HCT116 (cell line): Measurements from ENCODE around the gene EDDM13. TPM values are rescaled to one million over a fixed set of nuclear protein-coding genes. Genes with fewer than 3 reads are reported as not detected.

ENCODE experiments used
- ATAC-seq: fragments of 200-7000 bp; cut with Tn5 transposase; 2 replicates; pipeline ENCODE4 v1.9.1; 2020; ENCODE audit warnings: mild to moderate bottlenecking, moderate library complexity
- BruUV-seq: library from RNA; stranded (reverse); fragments of 400-500 nt; replicated peaks from 2 replicates; lab custom pipeline; 2021; lab: Mats Ljungman, UMichigan
- CTCF ChIA-PET: fragments of 300-600 bp; sonication (Branson Sonifier 250); formaldehyde crosslinking; loops from one replicate; lab custom pipeline; 2021; ENCODE audit warnings: antibody characterized with exemption; lab: Charles Lee
- POLR2A ChIA-PET: fragments of 300-600, 350-600 bp; sonication (Branson Sonifier 250); formaldehyde crosslinking; loops from one replicate; lab custom pipeline; 2021; ENCODE audit warnings: antibody characterized with exemption; lab: Charles Lee
- RAD21 ChIA-PET, 2 experiments: fragments of 300-600 bp; sonication (Branson Sonifier 250); formaldehyde crosslinking; loops; one replicate each; lab custom pipeline; 2023; ENCODE audit warnings: low total read pairs in 2 of 2; ENCODE audit not compliant: uncharacterized antibody in 2 of 2, unreplicated experiment in 2 of 2, low non-redundant PET in 1 of 2; lab: Charles Lee
- DNase-seq: peaks from one replicate; pipeline ENCODE4 v3.0.0-alpha.2; 2010; ENCODE audit warnings: low read depth, low spot score
- H2AFZ ChIP-seq: fragments of 200-600 bp; shearing (Covaris generic), sonication (generic); 2 replicates; pipeline ENCODE4 v1.6.1; 2017; ENCODE audit warnings: low read depth, mixed run types, mixed read lengths, antibody characterized with exemption, low read length; ENCODE audit not compliant: poor library complexity, severe bottlenecking
- H3K27ac ChIP-seq: 2 replicates; pipeline ENCODE4 v1.5.1; 2012; ENCODE audit warnings: low read depth, low read length
- H3K27me3 ChIP-seq: fragments of 200-600 bp; sonication (generic); 2 replicates; pipeline ENCODE4 v1.6.1; 2016; ENCODE audit warnings: mixed run types, low read length, mixed read lengths; ENCODE audit not compliant: insufficient read depth
- H3K36me3 ChIP-seq, 2 experiments: fragments of 200-500 bp in 1 of 2; fragments of 200-600 bp in 1 of 2; sonication (Bioruptor generic) in 1 of 2; sonication (generic) in 1 of 2; 2 replicates each; pipeline versions ENCODE4 v1.5.1 to v1.6.1; 2014 to 2016; ENCODE audit warnings: low read length in 2 of 2, inconsistent platforms in 1 of 2, mixed read lengths in 1 of 2, mixed run types in 1 of 2; ENCODE audit not compliant: insufficient read depth in 2 of 2, control insufficient read depth in 1 of 2
- H3K4me1 ChIP-seq, 2 experiments: fragments of 200-600 bp in 1 of 2; sonication (generic) in 1 of 2; 2 replicates each; pipeline versions ENCODE4 v1.5.1 to v1.6.1; 2012 to 2017; ENCODE audit warnings: low read length in 2 of 2, inconsistent platforms in 1 of 2, mild to moderate bottlenecking in 1 of 2, mixed read lengths in 1 of 2, mixed run types in 1 of 2, moderate library complexity in 1 of 2; ENCODE audit not compliant: insufficient read depth in 2 of 2, control insufficient read depth in 1 of 2
- H3K4me2 ChIP-seq: fragments of 200-600 bp; sonication (generic); 2 replicates; pipeline ENCODE4 v1.6.1; 2017; ENCODE audit warnings: mixed run types, low read length, mixed read lengths
- H3K4me3 ChIP-seq, 2 experiments: fragments of 200-600 bp in 1 of 2; sonication (generic) in 1 of 2; replicated peaks in 1 of 2; 2 replicates each; pipeline ENCODE4 v1.5.1; 2011 to 2016; ENCODE audit warnings: low read length in 2 of 2, control low read depth in 1 of 2, low read depth in 1 of 2, mild to moderate bottlenecking in 1 of 2, mixed read lengths in 1 of 2, mixed run types in 1 of 2
- H3K79me2 ChIP-seq: fragments of 200-600 bp; sonication (generic); 2 replicates; pipeline ENCODE4 v1.6.1; 2017; ENCODE audit warnings: mild to moderate bottlenecking, mixed run types, low read length, moderate library complexity, mixed read lengths; ENCODE audit not compliant: insufficient read depth
- H3K9ac ChIP-seq: fragments of 200-600 bp; sonication (generic); 2 replicates; pipeline ENCODE4 v1.6.1; 2016; ENCODE audit warnings: low read length, mixed read lengths
- H3K9me2 ChIP-seq: fragments of 200-600 bp; sonication (generic), shearing (Covaris generic); 2 replicates; pipeline ENCODE4 v1.6.1; 2017; ENCODE audit warnings: mixed run types, mild to moderate bottlenecking, moderate library complexity; ENCODE audit not compliant: insufficient read depth
- H3K9me3 ChIP-seq, 2 experiments: fragments of 200-500 bp in 1 of 2; fragments of 200-600 bp in 1 of 2; sonication (Bioruptor generic) in 1 of 2; sonication (generic) in 1 of 2; 2 replicates each; pipeline ENCODE4 v1.6.1; 2014 to 2017; ENCODE audit warnings: low read length in 2 of 2, mixed read lengths in 2 of 2, inconsistent platforms in 1 of 2, low read depth in 1 of 2, mild to moderate bottlenecking in 1 of 2, mixed run types in 1 of 2, moderate library complexity in 1 of 2; ENCODE audit not compliant: control insufficient read depth in 1 of 2, insufficient read depth in 1 of 2
- H4K20me1 ChIP-seq: fragments of 200-600 bp; sonication (generic), shearing (Covaris generic); 2 replicates; pipeline ENCODE4 v1.6.1; 2017; ENCODE audit warnings: mixed run types, mild to moderate bottlenecking, moderate library complexity; ENCODE audit not compliant: insufficient read depth
- CBX3 ChIP-seq: IDR thresholded peaks from 2 replicates; pipeline ENCODE4 v1.6.1; 2012; ENCODE audit warnings: low read depth
- CEBPB ChIP-seq: IDR thresholded peaks from 2 replicates; pipeline ENCODE4 v1.6.1; 2012; ENCODE audit warnings: low read depth
- ELF1 ChIP-seq: IDR thresholded peaks from 2 replicates; pipeline ENCODE4 v1.6.1; 2012; ENCODE audit warnings: low read depth, borderline replicate concordance
- EZH2phosphoT487 ChIP-seq: fragments of 200-600 bp; IDR thresholded peaks from 2 replicates; pipeline ENCODE4 v1.6.1; 2018; ENCODE audit warnings: antibody characterized with exemption, borderline replicate concordance
- FOSL1 ChIP-seq: IDR thresholded peaks from 2 replicates; pipeline ENCODE4 v1.6.1; 2012; ENCODE audit warnings: low read depth
- POLR2A ChIP-seq: IDR thresholded peaks from 2 replicates; pipeline ENCODE4 v1.7.0; 2011; ENCODE audit warnings: borderline replicate concordance; ENCODE audit not compliant: insufficient read depth, insufficient read length; ENCODE audit errors: extremely low read depth
- POLR2AphosphoS5 ChIP-seq: IDR thresholded peaks from 2 replicates; pipeline ENCODE4 v1.6.1; 2011; ENCODE audit warnings: mild to moderate bottlenecking, low read depth, low read length, moderate library complexity
- REST ChIP-seq: IDR thresholded peaks from 2 replicates; pipeline ENCODE4 v1.6.1; 2012; ENCODE audit warnings: low read depth
- SIN3A ChIP-seq: IDR thresholded peaks from 2 replicates; pipeline ENCODE4 v1.6.1; 2012; ENCODE audit warnings: low read depth
- SP1 ChIP-seq: IDR thresholded peaks from 2 replicates; pipeline ENCODE4 v1.6.1; 2012; ENCODE audit warnings: low read depth
- TCF7L2 ChIP-seq: IDR thresholded peaks from 2 replicates; pipeline ENCODE4 v1.7.0; 2011; ENCODE audit warnings: borderline replicate concordance, inconsistent platforms; ENCODE audit not compliant: insufficient read depth, insufficient read length; ENCODE audit errors: extremely low read depth
- YY1 ChIP-seq: IDR thresholded peaks from 2 replicates; pipeline ENCODE4 v1.6.1; 2011; ENCODE audit warnings: low read length, low read depth, moderate library complexity, mild to moderate bottlenecking; ENCODE audit not compliant: insufficient replicate concordance; ENCODE audit errors: extremely low read depth
- ZBTB33 ChIP-seq: IDR thresholded peaks from 2 replicates; pipeline ENCODE4 v1.6.1; 2011; ENCODE audit warnings: mild to moderate bottlenecking, low read length, moderate library complexity; ENCODE audit not compliant: insufficient replicate concordance; ENCODE audit errors: extremely low read depth
- intact Hi-C: fragments of 100-400 bp; cut with micrococcal nuclease; formaldehyde crosslinking; loops from 2 replicates; pipeline ENCODE4 v1.10.0; 2022
- total RNA-seq: library from RNA; stranded (reverse); gene quantifications from one replicate; pipeline ENCODE4 v1.2.1, GENCODE V29; 2021; ENCODE audit not compliant: unreplicated experiment
- TF ChIP-seq, protein P1 (sequence below): IDR thresholded peaks from 2 replicates; pipeline ENCODE4 v1.6.1; 2012

EDDM13 gene
- total RNA-seq, 1 experiment from 2014 or later, result not detected

GRCh38 chr19:56316728-56317127 is 44.2 kb downstream of the EDDM13 start (continued):
- TF ChIP-seq SIN3A (no peak), CEBPB (no peak), TCF7L2 (no peak), ELF1 (no peak)
- TF ChIP-seq, protein P1, sequence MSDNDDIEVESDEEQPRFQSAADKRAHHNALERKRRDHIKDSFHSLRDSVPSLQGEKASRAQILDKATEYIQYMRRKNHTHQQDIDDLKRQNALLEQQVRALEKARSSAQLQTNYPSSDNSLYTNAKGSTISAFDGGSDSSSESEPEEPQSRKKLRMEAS, result no peak

- Histone ChIP-seq H2AFZ (no peak overlapping the region), H3K4me1 (peaks cover 3 to 17% of the 10 kb centered on the region in 2 experiments; a peak in 3 of 4 replicates), H3K9ac (no peak overlapping the region), H4K20me1 (no peaks in the 10 kb centered on the region), H3K27ac (no peak overlapping the region), H3K4me2 (no peak overlapping the region), H3K27me3 (no peaks in the 10 kb centered on the region), H3K36me3 (no peaks in the 10 kb centered on the region), H3K4me3 (no peak overlapping the region), H3K9me3 (no peaks in the 10 kb centered on the region), H3K9me2 (no peaks in the 10 kb centered on the region)
- ChIA-PET POLR2A (no interaction called here), CTCF (interaction anchor here (1.3 to 2.4 kb wide), 3 partner anchors 8 to 31 kb away, joined by 4 to 12 read pairs (median 10); no protein-coding TSS in a partner anchor)
- DNase-seq (no peak), ATAC-seq (no peak)
- intact Hi-C loops, result no loop called here
- no peak for TF ChIP-seq POLR2AphosphoS5
- no peak for TF ChIP-seq YY1
- TF ChIP-seq EZH2phosphoT487, result no peak
- TF ChIP-seq ZBTB33, result no peak
- no peak for TF ChIP-seq SP1
- TF ChIP-seq CEBPB, result no peak
- no peak for TF ChIP-seq REST
- TF ChIP-seq FOSL1, result no peak
- TF ChIP-seq POLR2A, result no peak
- TF ChIP-seq CBX3, result no peak
- TF ChIP-seq, all 23 proteins: peak for 0
- RAD21 ChIA-PET, result no interaction called here
- no TSS peak for BruUV-seq
- H3K79me2 ChIP-seq, result no peaks in the 10 kb centered on the region; the same call in 1 of the 2 replicates
Observed at GRCh38 chr19:56317749-56318148, 45.2 kb downstream of the EDDM13 start.
